ENCODE results near the gene ABCC10. TPM values are rescaled to one million over a fixed set of nuclear protein-coding genes. Genes with fewer than 3 reads are reported as not detected.
"Not testable (repeated sequence)": the region's sequence is repeated elsewhere in the genome, so short reads cannot be mapped to it uniquely, and the experiment has no call there.

Gene ABCC10
- total RNA-seq, 3 donors from 2014 or later = 25.3 to 43.3 (median 37.4) TPM

DNA sequence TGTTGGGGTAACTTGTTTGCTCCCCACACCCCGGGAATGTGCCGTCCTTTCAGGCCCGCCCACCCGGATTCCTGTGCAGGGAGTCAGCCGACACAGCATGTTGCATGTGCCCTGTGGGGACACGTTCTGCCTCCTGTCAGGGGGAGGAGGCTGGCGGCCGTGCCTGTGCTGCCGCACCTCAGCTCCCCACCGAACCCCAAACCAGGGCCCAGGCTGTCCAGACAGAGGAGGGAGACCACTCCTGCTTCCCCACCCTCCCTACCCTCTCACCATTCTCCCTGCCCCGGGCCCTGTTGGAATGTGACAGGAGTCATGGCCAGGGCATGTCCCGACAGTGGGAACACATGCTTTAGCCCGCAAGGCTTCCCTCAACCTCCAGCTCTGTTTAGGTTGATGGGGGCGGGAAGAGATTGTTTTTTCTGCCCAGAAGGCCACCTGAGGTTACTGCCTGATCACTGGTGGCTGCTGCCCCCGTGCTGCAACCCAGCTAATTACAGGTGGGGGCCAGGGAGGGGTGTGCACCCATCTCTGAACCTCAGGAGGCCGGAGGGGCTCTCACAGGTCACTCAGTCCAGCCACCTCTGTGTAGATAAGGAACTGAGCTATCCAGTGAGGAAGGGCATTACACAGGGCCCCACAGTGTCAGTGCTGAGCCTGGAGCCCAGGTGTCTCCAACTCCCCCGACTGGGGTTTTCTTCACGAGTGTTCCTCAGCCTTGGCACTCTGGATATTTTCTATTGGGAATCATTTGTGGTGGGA is 69.2 kb downstream of the ABCC10 start:
- Histone ChIP-seq H3K36me3 (ENCODE audit: low read depth) (no peaks in the 10 kb centered on the region), H3K4me3 (no peak overlapping the region), H3K9me3 (no peaks in the 10 kb centered on the region), H3K4me1 (ENCODE audit: low read depth) (peaks cover 7% of the 10 kb centered on the region)
- ATAC-seq = no peak
- TF ChIP-seq, protein P1, sequence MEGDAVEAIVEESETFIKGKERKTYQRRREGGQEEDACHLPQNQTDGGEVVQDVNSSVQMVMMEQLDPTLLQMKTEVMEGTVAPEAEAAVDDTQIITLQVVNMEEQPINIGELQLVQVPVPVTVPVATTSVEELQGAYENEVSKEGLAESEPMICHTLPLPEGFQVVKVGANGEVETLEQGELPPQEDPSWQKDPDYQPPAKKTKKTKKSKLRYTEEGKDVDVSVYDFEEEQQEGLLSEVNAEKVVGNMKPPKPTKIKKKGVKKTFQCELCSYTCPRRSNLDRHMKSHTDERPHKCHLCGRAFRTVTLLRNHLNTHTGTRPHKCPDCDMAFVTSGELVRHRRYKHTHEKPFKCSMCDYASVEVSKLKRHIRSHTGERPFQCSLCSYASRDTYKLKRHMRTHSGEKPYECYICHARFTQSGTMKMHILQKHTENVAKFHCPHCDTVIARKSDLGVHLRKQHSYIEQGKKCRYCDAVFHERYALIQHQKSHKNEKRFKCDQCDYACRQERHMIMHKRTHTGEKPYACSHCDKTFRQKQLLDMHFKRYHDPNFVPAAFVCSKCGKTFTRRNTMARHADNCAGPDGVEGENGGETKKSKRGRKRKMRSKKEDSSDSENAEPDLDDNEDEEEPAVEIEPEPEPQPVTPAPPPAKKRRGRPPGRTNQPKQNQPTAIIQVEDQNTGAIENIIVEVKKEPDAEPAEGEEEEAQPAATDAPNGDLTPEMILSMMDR (IDR thresholded peaks at IDR 0.05) = no peak
- DNase-seq = no peak
- intact Hi-C loops (cut with DNase I, micrococcal nuclease) = no loop called here

DNA sequence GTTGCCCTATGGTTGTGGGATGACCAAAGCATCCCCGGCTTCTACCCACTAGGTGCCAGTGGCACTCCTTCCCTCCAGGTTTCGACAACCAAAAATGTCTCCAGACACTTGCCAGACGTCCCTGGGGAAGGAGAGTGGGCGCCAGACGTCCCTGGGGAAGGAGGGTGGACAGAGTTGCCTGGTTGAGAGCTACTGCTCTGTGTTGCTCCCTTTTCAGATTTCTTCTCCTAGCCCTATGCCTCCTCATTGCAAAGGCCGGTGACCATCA is 69.7 kb downstream of the ABCC10 start:
- DNase-seq (no peak), ATAC-seq (no peak)
- intact Hi-C loops (cut with DNase I, micrococcal nuclease) = no loop called here
- H3K4me1 ChIP-seq (ENCODE audit: low read depth) = peaks cover 3% of the 10 kb centered on the region
- H3K4me3 ChIP-seq = no peak overlapping the region
- no peaks in the 10 kb centered on the region for H3K36me3 ChIP-seq (ENCODE audit: low read depth)
- H3K9me3 ChIP-seq = no peaks in the 10 kb centered on the region
- TF ChIP-seq, protein P1 (IDR thresholded peaks at IDR 0.05) = no peak

DNA sequence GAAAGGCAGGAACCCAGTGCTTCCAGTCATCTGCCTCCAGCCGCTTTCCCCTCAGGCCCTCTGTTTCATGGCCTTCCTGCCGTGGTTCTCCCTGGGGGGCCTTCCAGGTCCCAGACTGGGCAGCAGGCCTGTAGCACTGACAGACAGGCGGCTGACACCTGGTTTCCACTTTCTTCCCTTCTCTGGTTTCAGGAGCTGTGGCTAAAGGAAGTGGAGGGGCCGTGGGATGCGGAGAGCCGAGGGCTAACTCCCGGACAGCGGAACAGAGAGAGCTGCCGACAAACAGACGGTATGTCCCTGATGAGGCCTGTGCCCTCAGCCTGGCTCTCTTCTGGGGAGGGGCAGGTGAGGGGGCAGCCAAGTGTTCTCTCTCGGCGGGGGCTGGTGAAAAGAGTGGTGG is 70.3 kb downstream of the ABCC10 start:
- Histone ChIP-seq H3K36me3 (ENCODE audit: low read depth) (no peaks in the 10 kb centered on the region), H3K9me3 (no peaks in the 10 kb centered on the region), H3K4me3 (no peak overlapping the region), H3K4me1 (ENCODE audit: low read depth) (no peaks in the 10 kb centered on the region)
- DNase-seq = no peak
- ATAC-seq = no peak
- TF ChIP-seq, protein P1 (IDR thresholded peaks at IDR 0.05) = no peak
- intact Hi-C loops (cut with DNase I, micrococcal nuclease) = no loop called here

DNA sequence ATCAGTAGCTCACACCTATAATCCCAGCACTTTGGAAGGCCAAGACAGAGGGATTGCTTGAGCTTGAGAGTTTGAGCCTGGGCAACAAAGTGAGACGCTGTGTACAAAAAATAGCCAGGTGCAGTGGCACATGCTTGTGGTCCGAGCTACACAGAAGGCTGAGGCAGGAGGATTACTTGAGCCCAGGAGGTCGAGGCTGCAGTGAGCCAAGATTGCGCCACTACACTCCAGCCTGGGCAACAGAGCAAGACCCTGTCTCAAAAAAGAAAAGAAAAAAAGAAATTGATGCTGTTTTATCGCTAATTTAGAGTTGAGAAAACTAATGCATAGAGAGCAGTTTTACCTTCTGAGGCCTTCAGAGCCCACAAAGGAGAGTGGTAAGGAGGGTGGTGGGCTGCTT is 71.0 kb downstream of the ABCC10 start:
- H3K4me3 ChIP-seq; H3K4me1 ChIP-seq (ENCODE audit: low read depth); DNase-seq; H3K36me3 ChIP-seq (ENCODE audit: low read depth); ATAC-seq; H3K9me3 ChIP-seq; intact Hi-C loops (cut with DNase I, micrococcal nuclease): not testable (repeated sequence)

DNA sequence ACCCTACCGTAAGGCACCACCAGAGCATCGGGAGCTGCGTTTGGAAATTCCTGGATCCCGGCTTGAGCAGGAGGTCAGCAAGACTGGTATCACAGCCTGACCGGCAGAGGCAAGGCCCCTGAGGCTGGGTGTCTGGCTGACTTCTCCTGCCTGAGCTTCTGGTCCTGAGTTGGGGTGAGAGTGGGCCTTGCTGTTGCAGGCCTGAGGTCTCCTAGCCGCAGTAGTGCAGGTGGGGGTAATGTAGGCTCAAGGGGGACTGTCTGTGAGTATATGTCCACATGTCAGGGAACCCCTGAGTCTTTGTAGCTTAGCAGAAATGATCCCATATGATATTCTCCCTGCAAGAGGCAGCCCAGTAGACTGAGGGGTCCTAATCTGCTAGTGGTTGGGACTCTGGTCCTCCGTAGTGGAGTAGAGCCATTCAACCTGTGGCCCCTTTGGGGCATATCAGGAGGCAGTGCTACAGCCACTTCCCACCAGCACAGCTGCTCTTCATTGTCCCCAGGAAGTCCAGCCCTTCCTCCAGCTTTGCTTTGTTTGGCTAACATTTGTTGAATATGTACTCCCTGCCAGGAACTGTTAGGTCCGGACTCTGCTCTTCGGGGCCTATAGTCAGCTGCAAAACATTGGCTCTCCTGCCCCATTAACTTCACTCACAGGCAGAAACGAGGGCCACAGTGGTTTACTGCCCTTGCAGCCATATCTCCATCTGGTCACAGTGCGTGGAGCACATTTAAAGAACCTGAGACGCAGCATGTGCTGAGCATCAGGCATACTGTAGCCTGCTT is 71.9 kb downstream of the ABCC10 start:
- no peaks in the 10 kb centered on the region for H3K9me3 ChIP-seq
- DNase-seq (no peak), ATAC-seq (no peak)
- H3K4me1 ChIP-seq (ENCODE audit: low read depth) = no peaks in the 10 kb centered on the region
- TF ChIP-seq, protein P1 (IDR thresholded peaks at IDR 0.05) = no peak
- no peak overlapping the region for H3K4me3 ChIP-seq
- no peaks in the 10 kb centered on the region for H3K36me3 ChIP-seq (ENCODE audit: low read depth)
- intact Hi-C loops (cut with DNase I, micrococcal nuclease) = no loop called here

Small RNA genes within 50 kb of the gene (microRNA-seq; reads per million reads assigned to microRNA genes)
- not detected for gene MIR6780B

Other genes starting within 250 kb of the ABCC10 start
- 10 to 100 TPM; 35.9 to 46.9 (median 44.3) TPM for gene CUL9, start 245.3 kb upstream of the ABCC10 start, total RNA-seq
- 10 to 100 TPM; 42.7 to 69.0 (median 45.7) TPM for gene DNPH1, start 198.1 kb upstream of the ABCC10 start, total RNA-seq
- under 1 TPM; 0.24 to 0.95 (median 0.93) TPM for gene TTBK1, start 184.1 kb upstream of the ABCC10 start, total RNA-seq
- gene SLC22A7, start 129.3 kb upstream of the ABCC10 start, total RNA-seq = under 1 TPM in 1 of 3 donors, not detected in 2; 0.32 TPM
- 1 to 10 TPM in 2 of 3 donors, under 1 TPM in 1; 0.77 to 1.8 (median 1.3) TPM for gene CRIP3, start 118.7 kb upstream of the ABCC10 start, total RNA-seq
- gene ZNF318, start 57.9 kb upstream of the ABCC10 start, total RNA-seq = 10 to 100 TPM; 12.4 to 24.3 (median 16.9) TPM
- under 1 TPM in 1 of 3 donors, not detected in 2; 0.47 TPM for gene DLK2, start 28.0 kb downstream of the ABCC10 start, total RNA-seq
- gene TJAP1, start 50.0 kb downstream of the ABCC10 start, total RNA-seq = 10 to 100 TPM; 20.8 to 33.8 (median 26.3) TPM
- 1 to 10 TPM in 1 of 3 donors, under 1 TPM in 2; 0.23 to 1.2 (median 0.46) TPM for gene LRRC73, start 82.8 kb downstream of the ABCC10 start, total RNA-seq
- 100 to 1,000 TPM in 2 of 3 donors, 10 to 100 TPM in 1; 88.4 to 131 (median 105) TPM for gene YIPF3, start 89.4 kb downstream of the ABCC10 start, total RNA-seq
- 10 to 100 TPM; 27.5 to 29.8 (median 27.9) TPM for gene POLR1C, start 89.5 kb downstream of the ABCC10 start, total RNA-seq
- gene XPO5, start 148.5 kb downstream of the ABCC10 start, total RNA-seq = 10 to 100 TPM; 24.0 to 29.4 (median 29.2) TPM
- gene POLH, start 148.6 kb downstream of the ABCC10 start, total RNA-seq = 10 to 100 TPM; 12.0 to 17.1 (median 14.2) TPM
- 100 to 1,000 TPM in 1 of 3 donors, 10 to 100 TPM in 2; 61.1 to 100 (median 82.1) TPM for gene GTPBP2, start 201.7 kb downstream of the ABCC10 start, total RNA-seq
- 10 to 100 TPM; 25.7 to 51.4 (median 41.4) TPM for gene MAD2L1BP, start 208.3 kb downstream of the ABCC10 start, total RNA-seq
- gene RSPH9, start 217.5 kb downstream of the ABCC10 start, total RNA-seq = under 1 TPM in 1 of 3 donors, not detected in 2; 0.12 TPM

Measured in mucosa of descending colon (tissue), 3 donors.